ENCODE measurements around the gene HSD11B2. TPM values are rescaled to one million over a fixed set of nuclear protein-coding genes. Genes with fewer than 3 reads are reported as not detected.
A peak's percentile ranks its signal among the peaks of the same experiment; 100 is the strongest.

HSD11B2 gene
- total RNA-seq, 2 donors from 2014 or later, result 11.4 to 35.6 TPM

GRCh38 chr16:67443265-67443664 lies 12.3 kb downstream of the HSD11B2 start:
- Histone ChIP-seq H3K27me3 (replicated peaks; ENCODE audit: insufficient read depth) (no peaks in the 10 kb centered on the region), H3K27ac (peak overlapping the region; percentile 76 to 81), H3K36me3 (peaks cover 6 to 8% of the 10 kb centered on the region in 2 donors), H3K4me3 (no peak overlapping the region), H3K4me1 (replicated peaks) (peaks cover 35% of the 10 kb centered on the region), H3K9me3 (no peaks in the 10 kb centered on the region)
- TF ChIP-seq CTCF (IDR thresholded peaks at IDR 0.05), result no peak
- TF ChIP-seq POLR2AphosphoS5 (IDR thresholded peaks at IDR 0.05), result peak; percentile 31
- no peak for TF ChIP-seq POLR2A (IDR thresholded peaks at IDR 0.05)
- no peak for DNase-seq (ENCODE audit: low spot score)
- intact Hi-C loops (cut with DNase I), result no loop called here
- WGBS, result 50% methylated on average over 5 of the region's 6 CpGs

GRCh38 chr16:67444259-67445125 lies 13.6 kb downstream of the HSD11B2 start:
- WGBS, result 76% methylated on average over 22 of the region's 22 CpGs
- TF ChIP-seq POLR2A (IDR thresholded peaks at IDR 0.05), result no peak
- TF ChIP-seq CTCF (IDR thresholded peaks at IDR 0.05), result no peak
- TF ChIP-seq POLR2AphosphoS5 (IDR thresholded peaks at IDR 0.05), result no peak
- H3K27ac ChIP-seq, result peak overlapping the region in 1 of 2 donors; percentile 81
- DNase-seq (ENCODE audit: low spot score), result no peak
- H3K27me3 ChIP-seq (replicated peaks; ENCODE audit: insufficient read depth), result no peaks in the 10 kb centered on the region
- H3K4me1 ChIP-seq (replicated peaks), result peaks cover 35% of the 10 kb centered on the region
- H3K36me3 ChIP-seq, result no peaks in the 10 kb centered on the region
- intact Hi-C loops (cut with DNase I), result no loop called here
- H3K4me3 ChIP-seq, result no peak overlapping the region
- H3K9me3 ChIP-seq, result no peaks in the 10 kb centered on the region

GRCh38 chr16:67445126-67445426 lies 14.2 kb downstream of the HSD11B2 start:
- H3K9me3 ChIP-seq, result no peaks in the 10 kb centered on the region

GRCh38 chr16:67445441-67445912 lies 14.6 kb downstream of the HSD11B2 start:
- DNase-seq (ENCODE audit: low spot score), result no peak
- H3K27ac ChIP-seq, result peak overlapping the region in 1 of 2 donors; percentile 32
- WGBS, result 67% methylated on average over 3 of the region's 3 CpGs
- peaks cover 42% of the 10 kb centered on the region for H3K4me1 ChIP-seq (replicated peaks)
- H3K27me3 ChIP-seq (replicated peaks; ENCODE audit: insufficient read depth), result no peaks in the 10 kb centered on the region
- no peak overlapping the region for H3K4me3 ChIP-seq
- no peaks in the 10 kb centered on the region for H3K36me3 ChIP-seq
- intact Hi-C loops (cut with DNase I), result no loop called here
- TF ChIP-seq CTCF (IDR thresholded peaks at IDR 0.05) (no peak), POLR2A (IDR thresholded peaks at IDR 0.05) (no peak), POLR2AphosphoS5 (IDR thresholded peaks at IDR 0.05) (no peak)
- H3K9me3 ChIP-seq, result no peaks in the 10 kb centered on the region

More at GRCh38 chr16:67445126-67445426, 14.2 kb downstream of the HSD11B2 start:
- DNase-seq (ENCODE audit: low spot score), result no peak
- H3K27ac ChIP-seq, result peak overlapping the region in 1 of 2 donors; percentile 32
- no peaks in the 10 kb centered on the region for H3K27me3 ChIP-seq (replicated peaks; ENCODE audit: insufficient read depth)
- H3K36me3 ChIP-seq, result no peaks in the 10 kb centered on the region
- intact Hi-C loops (cut with DNase I), result no loop called here
- no peak for TF ChIP-seq POLR2A (IDR thresholded peaks at IDR 0.05)
- TF ChIP-seq CTCF (IDR thresholded peaks at IDR 0.05), result no peak
- no peak for TF ChIP-seq POLR2AphosphoS5 (IDR thresholded peaks at IDR 0.05)
- peaks cover 40% of the 10 kb centered on the region for H3K4me1 ChIP-seq (replicated peaks)
- WGBS, result 82% methylated on average over 7 of the region's 7 CpGs
- H3K4me3 ChIP-seq, result no peak overlapping the region

Measured in prostate gland (tissue), 2 donors.